Tongue (tissue), 2 donors: Measurements from ENCODE around the gene ZNF276. TPM values are rescaled to one million over a fixed set of nuclear protein-coding genes. Genes with fewer than 3 reads are reported as not detected.
"Not testable (repeated sequence)": the region's sequence is repeated elsewhere in the genome, so short reads cannot be mapped to it uniquely, and the experiment has no call there.

Experiments
- DNase-seq: peaks from one replicate; pipeline ENCODE4 v3.0.0-alpha.2; 2015
- total RNA-seq: library from RNA; depleted of rRNA; stranded (reverse); fragments of >200 nt; gene quantifications from one replicate; pipeline ENCODE4 v1.2.3, GENCODE V29; 2014

Gene ZNF276, protein sequence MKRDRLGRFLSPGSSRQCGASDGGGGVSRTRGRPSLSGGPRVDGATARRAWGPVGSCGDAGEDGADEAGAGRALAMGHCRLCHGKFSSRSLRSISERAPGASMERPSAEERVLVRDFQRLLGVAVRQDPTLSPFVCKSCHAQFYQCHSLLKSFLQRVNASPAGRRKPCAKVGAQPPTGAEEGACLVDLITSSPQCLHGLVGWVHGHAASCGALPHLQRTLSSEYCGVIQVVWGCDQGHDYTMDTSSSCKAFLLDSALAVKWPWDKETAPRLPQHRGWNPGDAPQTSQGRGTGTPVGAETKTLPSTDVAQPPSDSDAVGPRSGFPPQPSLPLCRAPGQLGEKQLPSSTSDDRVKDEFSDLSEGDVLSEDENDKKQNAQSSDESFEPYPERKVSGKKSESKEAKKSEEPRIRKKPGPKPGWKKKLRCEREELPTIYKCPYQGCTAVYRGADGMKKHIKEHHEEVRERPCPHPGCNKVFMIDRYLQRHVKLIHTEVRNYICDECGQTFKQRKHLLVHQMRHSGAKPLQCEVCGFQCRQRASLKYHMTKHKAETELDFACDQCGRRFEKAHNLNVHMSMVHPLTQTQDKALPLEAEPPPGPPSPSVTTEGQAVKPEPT
- total RNA-seq, result 28.5 TPM

DNA sequence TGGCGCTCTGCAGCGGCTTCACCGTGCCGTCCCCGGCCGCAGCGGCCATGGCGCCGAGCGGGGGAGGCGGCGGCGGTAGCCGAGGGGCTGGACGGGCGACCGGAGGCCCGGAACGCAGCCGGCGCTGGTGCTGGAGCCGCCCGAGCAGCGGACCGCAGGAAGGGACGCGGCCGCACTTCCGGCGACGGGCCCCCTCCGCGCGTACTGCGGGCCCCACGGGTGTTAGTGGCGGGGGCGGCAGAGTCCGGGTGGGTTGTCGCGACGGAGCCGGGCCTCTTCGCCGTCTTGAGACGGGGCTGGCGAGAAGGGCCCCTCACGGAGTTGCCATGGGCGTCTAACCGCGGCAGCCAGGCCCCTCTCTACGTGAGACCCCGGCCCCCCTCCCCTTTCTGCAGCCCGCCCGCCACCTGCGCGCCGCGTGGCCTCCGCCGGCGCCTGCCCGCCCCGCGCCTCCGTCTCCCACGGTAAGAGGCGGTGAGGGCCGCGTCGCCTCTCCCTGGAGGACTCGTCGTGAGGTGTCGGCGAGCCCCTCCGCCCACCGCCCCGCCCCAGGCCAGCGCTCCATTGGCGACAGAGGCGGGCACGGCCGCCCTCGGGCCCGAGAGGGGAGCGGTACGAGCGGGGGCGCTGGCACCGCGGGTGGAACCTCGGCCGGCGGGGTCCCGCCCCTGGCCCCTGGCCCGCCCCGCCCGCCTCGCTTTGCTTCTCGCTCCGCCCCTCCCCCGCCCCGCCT is at the start of gene ZNF276, which contains the start of gene VPS9D1:
Gene ZNF276, plus strand, starts transcription at position 725 of the 733 bp plus-strand sequence. CDS start 104 bp downstream, outside the sequence.
Gene VPS9D1, minus strand, starts transcription at position 86 of the 733 bp plus-strand sequence. Its CDS starts 37 bp downstream, at position 49.
- peak; percentile 91 for DNase-seq

DNA sequence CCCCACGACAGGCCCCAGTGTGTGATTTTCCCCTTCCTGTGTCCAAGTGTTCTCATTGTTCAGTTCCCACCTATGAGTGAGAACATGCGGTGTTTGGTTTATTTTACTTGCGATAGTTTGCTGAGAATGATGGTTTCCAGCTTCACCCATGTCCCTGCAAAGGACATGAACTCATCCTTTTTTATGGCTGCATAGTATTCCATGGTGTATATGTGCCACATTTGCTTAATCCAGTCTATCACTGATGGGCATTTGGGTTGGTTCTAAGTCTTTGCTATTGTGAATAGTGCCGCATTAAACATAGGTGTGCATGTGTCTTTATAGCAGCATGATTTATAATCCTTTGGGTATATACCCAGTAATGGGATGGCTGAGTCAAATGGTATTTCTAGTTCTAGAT is 49.8 kb upstream of the ZNF276 start:
- DNase-seq, result not testable (repeated sequence)

DNA sequence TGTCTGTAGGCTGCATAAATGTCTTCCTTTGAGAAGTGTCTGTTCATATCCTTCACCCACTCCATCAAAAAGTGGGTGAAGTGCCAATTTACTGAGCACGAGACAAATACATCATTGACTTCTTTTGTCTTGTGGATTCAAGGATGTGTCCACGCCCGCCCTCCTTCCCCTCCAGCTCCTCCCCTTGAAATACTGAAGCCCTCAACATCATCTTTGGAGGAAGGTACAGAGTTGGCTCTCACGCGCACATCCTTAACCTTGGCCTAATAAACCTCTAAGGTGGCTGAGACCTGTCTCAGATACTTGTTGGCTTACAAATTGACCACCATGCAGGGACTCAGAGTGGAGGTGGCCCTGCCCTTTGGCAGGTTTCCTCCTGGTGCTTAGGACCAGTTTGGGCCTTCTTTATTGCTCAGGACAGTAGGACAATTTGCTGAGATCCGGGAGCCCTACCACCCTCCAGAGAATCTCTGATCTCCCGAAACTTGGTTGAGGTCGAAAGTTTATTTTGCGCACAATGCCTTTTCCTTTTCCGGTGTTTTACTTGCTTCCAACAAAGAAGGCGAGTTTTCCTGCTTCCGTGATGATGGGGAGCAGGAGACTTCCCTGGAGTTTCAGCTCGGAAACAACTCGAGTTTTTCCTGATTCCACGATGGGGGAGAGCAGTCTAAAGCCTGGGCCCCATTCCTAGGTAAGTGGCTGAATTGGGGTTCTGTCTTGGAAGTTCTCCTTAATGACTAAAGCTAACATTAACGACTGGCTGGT is 49.0 kb upstream of the ZNF276 start:
- no peak for DNase-seq

DNA sequence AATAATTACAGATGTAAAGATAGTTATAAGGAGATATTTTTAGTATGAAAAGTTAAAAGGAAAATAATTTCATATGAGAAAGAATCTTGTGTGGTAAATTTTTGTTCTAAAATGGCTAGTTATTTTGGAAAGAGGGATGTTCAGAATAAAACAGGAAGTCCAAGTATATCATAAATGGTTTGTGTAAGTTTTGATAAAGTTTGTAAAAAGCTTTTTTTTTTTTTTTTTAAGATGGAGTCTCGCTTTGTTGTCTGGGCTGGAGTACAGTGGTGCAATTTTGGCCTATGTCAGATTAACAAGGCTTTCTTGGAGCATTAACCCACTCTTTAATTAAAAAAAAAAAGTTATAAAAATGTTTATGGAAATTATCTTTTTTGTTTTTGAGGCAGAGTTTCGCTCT is 43.1 kb upstream of the ZNF276 start:
- DNase-seq, result no peak

DNA sequence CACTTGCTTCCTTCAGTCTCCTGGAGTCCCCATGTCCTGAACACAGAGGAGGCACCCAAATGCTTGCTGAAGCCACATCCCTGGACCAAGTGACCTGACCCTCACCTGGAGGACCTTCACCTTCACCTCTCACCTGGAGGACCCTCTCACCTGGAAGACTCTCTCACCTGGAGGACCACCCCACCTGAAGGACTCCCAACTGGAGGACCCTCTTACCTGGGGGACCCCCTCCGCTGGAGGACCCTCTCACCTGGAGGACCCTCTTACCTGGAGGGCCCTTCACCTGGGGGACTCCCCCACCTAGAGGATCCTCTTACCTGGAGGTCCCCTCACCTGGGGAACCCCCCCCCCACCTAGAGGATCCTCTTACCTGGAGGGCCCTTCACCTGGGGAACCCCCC is 35.4 kb upstream of the ZNF276 start:
- DNase-seq, result no peak

DNA sequence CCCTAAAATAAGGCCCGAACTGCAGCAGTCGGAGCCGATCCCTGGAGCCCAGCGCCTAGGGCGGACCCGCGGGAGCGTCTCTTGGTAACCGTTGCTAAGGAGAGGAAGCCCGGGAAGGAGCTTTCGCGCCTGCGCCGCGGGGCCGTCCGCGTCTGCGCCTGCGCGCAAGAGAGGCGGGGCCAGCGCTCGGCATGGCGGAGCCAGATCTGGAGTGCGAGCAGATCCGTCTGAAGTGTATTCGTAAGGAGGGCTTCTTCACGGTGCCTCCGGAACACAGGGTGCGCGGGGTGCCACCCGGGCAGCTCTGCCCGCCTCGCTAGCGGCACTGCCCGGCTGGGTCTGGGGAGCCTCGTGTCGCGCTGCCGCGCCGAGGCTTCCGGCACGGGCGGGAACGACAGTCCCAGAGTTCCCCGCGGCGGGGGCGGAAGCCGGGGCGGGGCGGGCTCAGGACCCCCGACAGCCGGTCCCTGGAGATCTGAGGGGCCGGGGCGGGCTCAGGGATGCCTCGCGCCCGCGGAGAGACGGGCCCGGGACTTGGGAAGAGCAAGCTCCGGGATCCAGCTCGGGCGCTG is 34.7 kb upstream of the ZNF276 start, which contains the start of gene CDK10:
Gene CDK10, plus strand, starts transcription at position 170 of the 572 bp plus-strand sequence. Its CDS starts 22 bp downstream, at position 192.
- DNase-seq, result peak; percentile 95

DNA sequence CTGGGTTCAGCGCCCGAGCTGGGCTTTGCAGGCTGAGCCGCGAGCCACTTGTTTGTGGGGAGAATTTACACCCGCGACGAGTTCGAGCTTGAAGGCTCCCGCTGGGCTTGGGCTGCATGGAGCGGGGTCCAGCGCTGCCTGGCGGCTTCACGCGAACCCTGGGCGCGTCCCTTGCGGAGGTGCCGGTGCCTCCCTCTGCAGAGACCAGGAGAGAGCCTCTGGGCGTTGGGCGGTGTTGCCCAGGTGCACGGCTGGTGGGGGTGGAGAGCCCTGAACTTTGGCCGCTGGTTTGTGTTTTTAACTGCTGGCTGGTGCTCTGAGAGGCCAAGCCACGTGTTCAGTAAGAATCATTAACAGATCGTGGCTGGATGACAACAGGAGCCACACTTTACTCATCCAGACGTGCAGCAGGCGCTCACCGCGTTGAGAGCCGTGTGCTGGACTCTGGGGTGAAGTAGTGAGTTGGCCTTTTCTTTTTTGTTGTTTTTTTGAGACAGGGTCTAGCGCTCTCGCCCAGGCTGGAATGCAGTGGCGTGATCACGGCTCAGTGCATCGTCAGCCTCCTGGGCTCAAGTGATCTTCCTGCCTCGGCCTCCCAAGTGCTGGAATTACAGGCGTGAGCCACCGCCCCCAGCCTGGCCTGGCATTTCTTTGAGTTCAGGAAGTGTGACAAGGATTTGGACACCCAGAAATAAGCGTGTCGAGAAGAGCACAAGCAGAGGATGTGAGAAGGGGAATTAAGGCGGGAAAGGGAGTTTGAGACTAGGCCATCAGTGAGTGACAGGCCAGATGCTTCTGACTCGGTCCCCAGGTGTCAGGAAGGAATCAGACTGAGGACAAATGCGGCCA is 34.0 kb upstream of the ZNF276 start:
- no peak for DNase-seq

DNA sequence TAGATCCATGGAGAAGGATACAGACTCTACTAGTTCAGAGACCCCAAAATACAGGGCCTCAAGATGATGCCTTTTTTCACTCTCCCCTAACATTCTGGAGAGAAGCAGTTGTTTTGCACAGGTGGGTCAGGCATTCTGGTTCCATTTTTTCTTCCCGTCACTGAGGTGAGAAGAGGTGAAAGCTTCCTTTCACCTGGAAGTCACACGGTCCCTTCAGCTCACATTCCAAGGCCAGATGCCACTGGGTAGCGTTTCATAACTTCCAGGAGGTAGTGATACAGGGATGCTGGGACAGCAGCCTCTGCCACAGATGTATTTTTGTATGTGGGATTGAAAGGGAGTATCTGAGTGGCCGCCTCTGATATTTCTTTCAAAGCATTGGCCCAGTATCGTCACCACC is 32.9 kb upstream of the ZNF276 start:
- DNase-seq, result no peak

DNA sequence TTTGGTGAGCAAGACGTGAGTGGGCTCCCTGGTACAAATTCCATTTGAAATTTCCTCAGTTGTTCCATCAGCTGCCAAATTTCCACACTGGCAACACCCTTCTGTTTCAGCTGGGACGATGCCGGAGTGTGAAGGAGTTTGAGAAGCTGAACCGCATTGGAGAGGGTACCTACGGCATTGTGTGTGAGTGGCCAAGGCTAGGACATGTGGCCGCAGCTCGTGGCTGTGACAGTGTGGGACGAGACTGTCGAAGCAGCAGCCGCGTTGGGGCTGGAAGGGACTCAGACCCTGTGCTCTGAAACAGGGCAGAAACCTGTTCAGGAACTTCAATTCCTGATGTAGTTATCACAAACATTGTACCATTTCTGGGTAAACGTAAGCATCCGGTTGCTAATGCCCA is 32.2 kb upstream of the ZNF276 start:
- DNase-seq, result no peak

DNA sequence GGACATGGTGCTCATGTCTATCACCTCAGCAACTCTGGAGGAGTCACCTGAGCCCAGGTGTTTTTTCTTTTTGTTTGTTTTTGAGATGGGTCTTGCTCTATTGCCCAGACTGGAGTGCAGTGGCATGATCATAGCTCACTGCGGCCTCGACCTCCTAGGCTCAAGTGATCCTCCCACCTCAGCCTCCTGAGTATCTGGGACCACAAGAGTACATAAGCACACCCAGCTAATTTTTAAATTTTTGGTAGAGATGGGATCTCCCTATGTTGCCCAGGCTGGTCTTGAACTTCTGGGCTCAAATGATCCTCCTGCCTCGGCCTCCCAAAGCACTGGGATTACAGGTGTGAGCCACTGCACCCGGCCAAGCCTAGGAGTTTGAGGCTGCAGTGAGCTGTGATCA is 31.7 kb upstream of the ZNF276 start:
- DNase-seq, result not testable (repeated sequence)

DNA sequence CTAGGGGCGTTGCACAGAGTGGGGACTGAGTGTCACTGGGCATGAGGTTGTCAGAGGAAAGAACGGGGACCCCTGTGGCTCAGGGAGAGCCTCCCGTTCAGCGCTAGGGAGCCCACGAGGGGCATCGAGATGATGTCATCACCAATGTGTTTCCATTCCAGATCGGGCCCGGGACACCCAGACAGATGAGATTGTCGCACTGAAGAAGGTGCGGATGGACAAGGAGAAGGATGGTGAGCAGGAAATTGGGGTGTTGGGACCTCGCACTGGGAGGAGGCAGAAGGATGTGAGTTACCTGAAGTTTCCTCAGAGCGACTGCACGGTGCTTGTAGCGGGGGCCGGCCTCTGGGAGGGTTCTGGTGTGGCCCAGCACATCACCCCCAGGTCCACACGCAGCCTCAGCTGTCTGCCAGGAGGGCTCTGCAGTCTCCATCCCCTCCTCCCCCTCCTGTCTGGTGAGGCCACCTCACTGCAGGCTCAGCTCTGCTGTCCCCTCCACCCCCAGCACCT is 30.9 kb upstream of the ZNF276 start:
- DNase-seq, result no peak

DNA sequence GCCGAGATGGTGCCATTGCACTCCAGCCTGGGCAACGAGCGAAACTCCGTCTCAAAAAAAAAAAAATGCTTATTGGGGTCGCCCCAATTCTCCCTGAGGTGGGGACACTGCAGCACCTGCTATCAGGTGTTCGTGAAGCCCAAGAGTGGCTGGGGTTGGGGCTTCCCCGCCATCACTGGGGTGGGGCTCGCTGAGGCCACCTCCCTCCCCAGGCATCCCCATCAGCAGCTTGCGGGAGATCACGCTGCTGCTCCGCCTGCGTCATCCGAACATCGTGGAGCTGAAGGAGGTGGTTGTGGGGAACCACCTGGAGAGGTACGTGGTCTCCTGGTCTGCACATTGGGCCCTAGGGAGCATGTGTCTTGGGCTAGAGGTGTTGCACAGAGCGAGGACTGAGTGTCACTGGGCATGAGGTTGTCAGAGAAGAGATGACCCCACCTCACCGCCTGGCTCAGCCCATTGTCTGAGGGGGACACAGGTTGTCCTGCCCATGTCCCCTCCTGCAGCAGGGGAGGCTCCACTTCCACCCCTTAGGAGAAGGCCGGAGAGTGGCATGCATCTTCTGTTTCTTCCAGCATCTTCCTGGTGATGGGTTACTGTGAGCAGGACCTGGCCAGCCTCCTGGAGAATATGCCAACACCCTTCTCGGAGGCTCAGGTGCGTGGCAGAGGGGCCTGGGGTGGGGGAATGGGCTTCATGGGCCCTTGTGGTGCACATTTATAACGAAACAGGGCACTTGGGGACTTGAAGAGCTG is 29.9 kb upstream of the ZNF276 start:
- DNase-seq, result no peak

DNA sequence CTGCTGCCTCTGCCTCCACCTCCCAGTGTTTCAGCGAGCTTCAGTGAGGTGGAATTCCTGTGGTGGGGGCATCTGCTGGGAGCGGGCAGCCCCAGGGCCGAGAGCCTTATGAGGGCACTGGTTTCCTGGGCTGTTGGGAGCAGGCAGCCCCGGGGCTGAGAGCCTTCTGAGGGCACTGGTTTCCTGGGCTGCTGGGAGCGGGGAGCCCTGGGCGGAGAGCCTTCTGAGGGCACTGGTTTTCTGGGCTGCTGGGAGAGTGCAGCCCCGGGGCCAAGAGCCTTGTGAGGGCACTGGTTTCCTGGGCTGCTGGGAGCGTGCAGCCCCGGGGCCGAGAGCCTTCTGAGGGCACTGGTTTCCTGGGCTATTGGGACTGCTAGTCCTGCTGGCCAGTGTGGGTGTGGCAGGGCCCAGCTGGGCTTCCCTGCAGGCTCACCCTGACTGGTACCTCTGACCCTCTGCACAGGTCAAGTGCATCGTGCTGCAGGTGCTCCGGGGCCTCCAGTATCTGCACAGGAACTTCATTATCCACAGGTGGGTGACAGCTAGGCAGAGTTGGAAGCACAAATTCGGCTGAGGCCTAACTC is 29.3 kb upstream of the ZNF276 start:
- no peak for DNase-seq

DNA sequence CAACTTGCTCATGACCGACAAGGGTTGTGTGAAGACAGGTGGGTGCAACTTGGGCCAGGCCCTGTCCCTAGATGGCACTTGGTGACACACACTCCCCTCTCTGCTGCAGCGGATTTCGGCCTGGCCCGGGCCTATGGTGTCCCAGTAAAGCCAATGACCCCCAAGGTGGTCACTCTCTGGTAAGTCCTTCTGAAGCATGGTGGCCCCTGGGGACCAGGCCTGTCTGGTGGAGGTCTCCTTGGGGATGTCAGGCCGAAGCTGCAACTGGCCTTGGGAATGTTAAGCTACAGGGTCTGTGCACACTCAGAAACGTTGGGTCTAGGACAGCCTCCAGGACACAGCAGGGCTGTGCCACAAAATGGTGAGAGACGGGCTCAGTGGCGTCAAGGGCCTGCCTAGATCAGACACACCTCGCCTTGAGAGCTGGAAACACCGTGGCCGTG is 28.0 kb upstream of the ZNF276 start:
- no peak for DNase-seq

DNA sequence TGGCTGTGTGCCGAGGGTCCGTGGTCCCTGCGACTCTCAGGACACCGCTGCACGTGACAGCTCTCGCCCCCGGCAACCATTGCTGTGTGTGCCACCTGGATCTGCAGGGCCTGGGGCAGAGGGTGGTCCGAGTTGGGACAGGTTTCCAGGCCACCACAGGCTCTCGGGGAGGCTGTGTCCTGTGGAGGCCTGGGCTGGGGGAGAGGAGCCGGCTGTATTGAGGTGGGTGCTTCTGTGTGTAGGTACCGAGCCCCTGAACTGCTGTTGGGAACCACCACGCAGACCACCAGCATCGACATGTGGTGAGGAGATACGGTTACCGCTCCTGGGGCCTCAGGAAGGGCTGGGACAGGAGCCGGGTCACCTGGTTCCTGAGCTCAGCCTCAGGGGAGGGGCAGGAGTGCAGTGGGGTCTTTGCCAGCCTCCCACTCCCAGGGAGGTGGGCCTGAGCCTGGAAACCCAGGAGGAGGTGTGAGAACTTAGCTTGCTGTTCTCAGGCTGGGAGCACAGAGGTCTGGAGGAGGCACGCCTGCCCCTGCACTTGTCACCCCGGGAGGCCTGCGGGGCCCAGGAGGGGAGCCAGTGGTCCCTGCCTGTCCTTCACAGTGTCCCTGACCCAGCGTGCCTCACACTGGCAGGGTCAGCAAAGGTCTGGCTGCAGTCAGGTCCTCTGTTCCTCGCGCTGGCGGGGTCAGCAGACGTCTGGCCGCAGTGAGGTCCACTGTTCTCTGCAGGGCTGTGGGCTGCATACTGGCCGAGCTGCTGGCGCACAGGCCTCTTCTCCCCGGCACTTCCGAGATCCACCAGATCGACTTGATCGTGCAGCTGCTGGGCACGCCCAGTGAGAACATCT is 27.2 kb upstream of the ZNF276 start:
- no peak for DNase-seq

DNA sequence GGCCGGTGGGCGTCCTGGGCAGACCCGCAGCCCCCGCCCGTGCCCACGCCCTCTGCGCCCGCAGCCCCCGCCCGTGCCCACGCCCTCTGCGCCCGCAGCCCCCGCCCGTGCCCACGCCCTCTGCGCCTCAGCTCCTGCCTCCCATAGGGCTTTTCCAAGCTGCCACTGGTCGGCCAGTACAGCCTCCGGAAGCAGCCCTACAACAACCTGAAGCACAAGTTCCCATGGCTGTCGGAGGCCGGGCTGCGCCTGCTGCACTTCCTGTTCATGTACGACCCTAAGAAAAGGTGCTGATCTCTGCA is 26.6 kb upstream of the ZNF276 start:
- DNase-seq, result not testable (repeated sequence)

DNA sequence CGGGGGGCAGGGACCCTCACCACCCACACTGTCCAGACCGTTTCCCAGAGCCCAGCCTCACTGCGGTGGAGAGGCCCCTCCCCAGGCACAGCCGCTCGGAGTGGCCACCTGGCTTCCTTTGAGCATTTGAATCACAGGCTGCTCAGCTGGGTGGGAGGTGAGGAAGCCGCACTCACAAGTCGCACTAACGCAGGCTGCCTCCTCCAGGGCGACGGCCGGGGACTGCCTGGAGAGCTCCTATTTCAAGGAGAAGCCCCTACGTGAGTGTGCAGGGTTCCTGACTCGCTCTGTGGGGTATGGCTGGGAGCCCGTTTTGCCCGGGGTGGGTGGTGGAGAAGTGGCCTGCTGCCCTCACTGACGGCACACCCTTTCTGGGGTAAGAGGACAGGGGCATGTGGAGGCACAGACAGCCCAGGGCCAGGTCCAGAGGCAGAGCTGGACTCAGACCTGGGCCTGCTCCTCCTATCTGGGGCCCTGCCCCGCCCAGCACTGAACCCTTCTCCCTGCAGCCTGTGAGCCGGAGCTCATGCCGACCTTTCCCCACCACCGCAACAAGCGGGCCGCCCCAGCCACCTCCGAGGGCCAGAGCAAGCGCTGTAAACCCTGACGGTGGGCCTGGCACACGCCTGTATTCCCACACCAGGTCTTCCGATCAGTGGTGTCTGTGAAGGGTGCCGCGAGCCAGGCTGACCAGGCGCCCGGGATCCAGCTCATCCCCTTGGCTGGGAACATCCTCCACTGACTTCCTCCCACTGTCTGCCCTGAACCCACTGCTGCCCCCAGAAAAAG is 26.1 kb upstream of the ZNF276 start:
- no peak for DNase-seq
